NT2/D1 (cell line): ENCODE data around the gene SAMD14.

Source experiments
- DNase-seq: peaks from one replicate; pipeline ENCODE4 v3.0.0-alpha.2; 2011; ENCODE audit warnings: low read depth, low spot score
- H3K27me3 ChIP-seq: 2 replicates; pipeline ENCODE4 v1.6.0; 2011; ENCODE audit warnings: mild to moderate bottlenecking; ENCODE audit not compliant: insufficient read length, insufficient read depth
- H3K36me3 ChIP-seq: 2 replicates; pipeline ENCODE4 v1.6.1; 2011; ENCODE audit warnings: mild to moderate bottlenecking, low read length, mixed read lengths; ENCODE audit not compliant: insufficient read depth, insufficient read length
- H3K4me1 ChIP-seq: 2 replicates; pipeline ENCODE4 v1.5.1; 2011; ENCODE audit not compliant: insufficient read depth, insufficient read length
- H3K4me3 ChIP-seq: 2 replicates; pipeline ENCODE4 v1.5.1; 2011; ENCODE audit warnings: low read depth; ENCODE audit not compliant: insufficient read length
- H3K9ac ChIP-seq: 2 replicates; pipeline ENCODE4 v1.6.0; 2011; ENCODE audit warnings: low read depth; ENCODE audit not compliant: insufficient read length
- H3K9me3 ChIP-seq: 2 replicates; pipeline ENCODE4 v1.5.1; 2011; ENCODE audit warnings: mild to moderate bottlenecking, low read length; ENCODE audit not compliant: insufficient read depth
- SUZ12 ChIP-seq: IDR thresholded peaks from 2 replicates; pipeline ENCODE4 v1.6.1; 2011; ENCODE audit not compliant: insufficient read length, insufficient read depth; ENCODE audit errors: extremely low read depth
- YY1 ChIP-seq: IDR thresholded peaks from 2 replicates; pipeline ENCODE4 v1.6.1; 2011; ENCODE audit not compliant: insufficient read length, insufficient read depth
- ZNF274 ChIP-seq: IDR thresholded peaks from 2 replicates; pipeline ENCODE4 v1.6.1; 2011; ENCODE audit warnings: mild to moderate bottlenecking, low read depth, low read length

Gene SAMD14

DNA sequence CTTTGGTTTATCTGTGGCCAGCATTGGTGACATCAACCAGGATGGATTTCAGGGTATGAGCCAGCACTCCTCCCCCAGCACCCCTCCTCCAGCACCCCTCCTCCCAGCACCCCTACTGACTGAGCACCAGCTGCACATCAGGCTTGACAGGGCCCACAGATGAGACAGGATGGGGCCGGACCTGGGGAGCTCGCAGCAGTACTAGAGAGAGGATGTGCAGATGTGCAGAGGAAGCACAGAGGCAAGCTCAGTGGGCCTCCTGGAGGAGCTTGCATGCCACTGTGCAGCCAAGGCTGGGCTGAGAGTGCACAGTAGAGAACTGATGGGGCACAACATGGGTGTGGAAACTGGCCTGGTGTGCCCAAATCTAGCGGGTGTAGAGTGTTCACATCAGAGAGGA, 57.8 kb downstream of the SAMD14 start:
- H3K4me3 ChIP-seq, result no peak overlapping the region
- TF ChIP-seq SUZ12, result no peak
- no peak for TF ChIP-seq YY1
- TF ChIP-seq ZNF274, result no peak
- DNase-seq, result no peak
- no peaks in the 10 kb centered on the region for H3K4me1 ChIP-seq
- peaks cover 14% of the 10 kb centered on the region; the same call in 1 of the 2 replicates for H3K9me3 ChIP-seq
- H3K9ac ChIP-seq, result no peak overlapping the region
- no peaks in the 10 kb centered on the region for H3K27me3 ChIP-seq
- H3K36me3 ChIP-seq, result peaks cover 70% of the 10 kb centered on the region

DNA sequence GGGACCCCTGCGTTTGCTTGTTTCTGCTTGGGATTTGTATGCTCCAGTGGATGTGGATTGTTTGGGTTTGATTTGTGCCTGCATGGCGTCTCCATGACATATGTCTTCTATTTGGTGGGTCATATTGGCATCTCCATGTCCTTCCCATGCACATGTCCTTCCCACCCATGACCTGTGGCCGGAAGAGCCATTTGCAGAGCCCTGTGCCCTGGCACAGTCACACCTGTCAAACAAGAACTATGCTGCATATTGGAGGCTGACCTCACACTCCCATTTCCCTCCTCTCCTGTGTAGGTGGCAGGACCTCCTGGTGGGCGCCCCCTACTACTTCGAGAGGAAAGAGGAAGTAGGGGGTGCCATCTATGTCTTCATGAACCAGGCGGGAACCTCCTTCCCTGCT, 58.3 kb downstream of the SAMD14 start:
- no peak overlapping the region for H3K4me3 ChIP-seq
- DNase-seq, result no peak
- H3K36me3 ChIP-seq, result peaks cover 67% of the 10 kb centered on the region

DNA sequence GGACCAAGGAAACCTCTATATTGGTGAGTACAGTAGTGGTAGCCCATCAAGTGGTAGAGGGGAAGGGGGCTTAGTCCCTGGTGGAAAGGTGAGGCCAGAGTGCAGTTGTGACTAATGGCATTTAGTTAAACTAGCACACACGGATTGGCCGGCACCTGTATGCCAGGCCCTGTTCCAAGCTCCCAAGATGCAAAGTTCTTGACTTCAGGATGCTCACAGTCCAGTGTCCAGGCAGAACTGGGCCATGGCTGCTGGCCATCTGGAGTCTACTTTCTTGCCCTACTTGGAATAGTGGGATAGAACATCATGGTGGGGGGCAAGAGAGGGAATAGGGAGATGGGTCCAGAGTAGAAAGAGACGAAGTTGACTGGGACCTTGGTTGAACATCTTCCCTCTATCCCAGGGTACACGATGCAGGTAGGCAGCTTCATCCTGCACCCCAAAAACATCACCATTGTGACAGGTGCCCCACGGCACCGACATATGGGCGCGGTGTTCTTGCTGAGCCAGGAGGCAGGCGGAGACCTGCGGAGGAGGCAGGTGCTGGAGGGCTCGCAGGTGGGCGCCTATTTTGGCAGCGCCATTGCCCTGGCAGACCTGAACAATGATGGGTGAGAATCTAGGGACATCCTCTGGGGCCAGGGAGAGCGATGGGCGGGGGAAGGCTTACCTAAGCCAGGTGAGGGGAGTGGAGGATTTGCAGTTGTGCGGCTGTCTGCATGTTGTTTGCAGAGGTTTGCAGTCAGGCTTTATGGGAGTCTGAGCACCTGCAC, 58.9 kb downstream of the SAMD14 start:
- peaks cover 68% of the 10 kb centered on the region for H3K36me3 ChIP-seq
- no peaks in the 10 kb centered on the region for H3K27me3 ChIP-seq
- H3K9me3 ChIP-seq, result peaks cover 14% of the 10 kb centered on the region; the same call in 1 of the 2 replicates
- no peak for DNase-seq
- TF ChIP-seq ZNF274 (no peak), SUZ12 (no peak), YY1 (no peak)
- H3K9ac ChIP-seq, result no peak overlapping the region
- H3K4me1 ChIP-seq, result no peaks in the 10 kb centered on the region
- no peak overlapping the region for H3K4me3 ChIP-seq

More for the DNA sequence above, 58.3 kb downstream of the SAMD14 start:
- Histone ChIP-seq H3K4me1 (no peaks in the 10 kb centered on the region), H3K27me3 (no peaks in the 10 kb centered on the region), H3K9me3 (peaks cover 14% of the 10 kb centered on the region; the same call in 1 of the 2 replicates), H3K9ac (no peak overlapping the region)
- TF ChIP-seq SUZ12 (no peak), ZNF274 (no peak), YY1 (no peak)

DNA sequence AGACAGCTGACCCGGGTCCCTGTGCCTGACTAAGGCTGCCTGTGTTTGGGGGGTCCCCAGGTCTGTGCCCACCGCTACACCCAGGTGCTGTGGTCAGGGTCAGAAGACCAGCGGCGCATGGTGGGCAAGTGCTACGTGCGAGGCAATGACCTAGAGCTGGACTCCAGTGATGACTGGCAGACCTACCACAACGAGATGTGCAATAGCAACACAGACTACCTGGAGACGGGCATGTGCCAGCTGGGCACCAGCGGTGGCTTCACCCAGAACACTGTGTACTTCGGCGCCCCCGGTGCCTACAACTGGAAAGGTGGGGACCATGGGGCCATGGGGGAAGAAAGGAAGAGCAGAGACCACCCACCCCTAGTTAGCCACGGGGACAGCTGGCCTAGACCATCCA, 62.0 kb downstream of the SAMD14 start:
- H3K4me1 ChIP-seq, result peaks cover 7% of the 10 kb centered on the region
- TF ChIP-seq ZNF274 (no peak), YY1 (no peak), SUZ12 (no peak)
- no peak overlapping the region for H3K9ac ChIP-seq
- no peak for DNase-seq
- H3K9me3 ChIP-seq, result peaks cover 14% of the 10 kb centered on the region; the same call in 1 of the 2 replicates
- peaks cover 42% of the 10 kb centered on the region for H3K36me3 ChIP-seq
- H3K4me3 ChIP-seq, result no peak overlapping the region
- no peaks in the 10 kb centered on the region for H3K27me3 ChIP-seq

DNA sequence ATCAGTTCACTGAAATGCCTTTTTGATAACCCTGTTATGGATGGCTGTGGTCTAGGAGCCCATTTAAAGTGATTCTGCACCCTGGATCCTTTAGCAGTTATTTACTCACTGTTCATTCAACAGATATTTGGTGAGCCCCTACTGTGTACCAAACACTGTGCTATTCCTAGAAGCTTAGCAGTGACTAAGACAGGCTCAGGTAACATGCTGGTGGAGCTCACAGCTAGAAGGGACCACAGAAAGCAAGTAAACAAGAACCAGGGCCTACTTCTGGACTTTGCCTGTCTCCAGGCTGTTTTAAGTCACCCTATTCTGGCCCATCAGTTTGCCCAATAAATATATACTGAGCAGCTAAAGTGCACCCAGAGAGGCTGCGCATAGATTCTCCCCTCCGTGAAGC, 63.0 kb downstream of the SAMD14 start:
- no peak overlapping the region for H3K4me3 ChIP-seq
- no peaks in the 10 kb centered on the region for H3K27me3 ChIP-seq
- peaks cover 34% of the 10 kb centered on the region for H3K36me3 ChIP-seq
- no peak for DNase-seq
- H3K9ac ChIP-seq, result no peak overlapping the region
- TF ChIP-seq ZNF274, result no peak
- TF ChIP-seq SUZ12, result no peak
- TF ChIP-seq YY1, result no peak
- peaks cover 14% of the 10 kb centered on the region for H3K4me1 ChIP-seq
- peaks cover 13% of the 10 kb centered on the region; the same call in 1 of the 2 replicates for H3K9me3 ChIP-seq

DNA sequence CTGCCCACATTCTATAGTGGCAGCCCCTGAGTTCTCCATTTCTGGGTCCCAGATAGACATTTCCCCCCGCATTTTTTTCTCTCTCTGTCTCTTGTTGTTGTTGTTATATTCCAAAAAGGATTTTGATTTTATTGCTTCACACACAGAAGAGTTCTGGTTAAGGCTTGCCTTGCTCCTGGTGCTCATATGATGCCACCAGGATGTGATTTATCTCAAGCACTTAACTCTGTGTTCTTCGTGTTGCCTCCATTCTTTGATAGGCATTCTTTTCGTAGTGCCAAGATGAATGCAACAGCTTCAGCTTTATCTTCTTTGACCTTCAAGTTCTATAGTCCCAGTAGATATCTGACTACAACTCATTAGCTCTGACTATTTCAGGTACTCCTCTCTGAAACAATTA, 64.9 kb downstream of the SAMD14 start:
- DNase-seq, result no peak
- TF ChIP-seq SUZ12, result no peak
- TF ChIP-seq ZNF274, result no peak
- TF ChIP-seq YY1, result no peak
- H3K9me3 ChIP-seq, result no peaks in the 10 kb centered on the region
- no peaks in the 10 kb centered on the region for H3K27me3 ChIP-seq
- H3K4me3 ChIP-seq, result no peak overlapping the region
- H3K9ac ChIP-seq, result no peak overlapping the region
- H3K4me1 ChIP-seq, result peaks cover 24% of the 10 kb centered on the region
- peaks cover 18% of the 10 kb centered on the region for H3K36me3 ChIP-seq

DNA sequence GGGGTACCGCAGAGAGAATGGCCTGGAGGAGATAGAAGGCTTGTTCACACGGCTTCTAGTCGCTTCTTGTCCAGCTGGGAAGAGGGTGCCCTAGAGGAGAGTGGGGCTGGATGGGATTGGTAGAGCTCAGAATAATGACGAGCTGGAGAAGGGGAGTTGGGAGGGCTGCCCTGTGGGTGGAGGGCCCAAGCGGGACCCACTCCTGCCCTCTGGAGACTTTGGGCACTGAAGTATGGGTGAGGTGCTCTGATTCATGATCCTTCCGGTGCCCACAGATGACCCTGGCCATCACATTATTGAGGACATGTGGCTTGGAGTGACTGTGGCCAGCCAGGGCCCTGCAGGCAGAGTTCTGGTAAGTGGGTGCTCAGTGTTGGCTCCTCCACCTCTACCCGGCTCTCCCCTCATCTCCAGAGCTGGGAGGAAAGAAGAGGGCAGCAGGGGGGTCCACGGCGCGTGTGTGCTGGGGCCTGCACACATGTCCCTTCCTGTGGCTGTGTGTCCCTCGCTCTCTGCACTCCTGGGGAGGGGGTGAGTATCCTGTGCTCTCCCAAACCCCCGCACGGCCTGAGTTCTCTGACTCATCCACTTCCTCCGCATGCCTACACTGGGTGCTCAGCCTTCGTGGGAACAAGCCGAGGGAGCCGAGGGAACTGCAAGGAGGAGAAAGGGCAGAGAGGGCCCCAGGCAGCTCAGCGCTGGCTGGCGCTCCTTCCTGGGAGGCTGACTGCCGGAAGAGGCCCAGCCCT, 65.5 kb downstream of the SAMD14 start:
- H3K4me3 ChIP-seq, result no peak overlapping the region
- H3K4me1 ChIP-seq, result peaks cover 30% of the 10 kb centered on the region
- no peaks in the 10 kb centered on the region for H3K9me3 ChIP-seq
- TF ChIP-seq YY1, result no peak
- TF ChIP-seq SUZ12, result no peak
- TF ChIP-seq ZNF274, result no peak
- no peaks in the 10 kb centered on the region for H3K27me3 ChIP-seq
- no peak for DNase-seq
- H3K36me3 ChIP-seq, result peaks cover 14% of the 10 kb centered on the region
- H3K9ac ChIP-seq, result no peak overlapping the region
